ENCODE results near the gene CGB5.

- TF ChIP-seq RAD21 (IDR thresholded peaks at IDR 0.05; ENCODE audit: low read depth) (no peak), TCF12 (IDR thresholded peaks at IDR 0.05; ENCODE audit: low read depth) (no peak), TAF1 (IDR thresholded peaks at IDR 0.05; ENCODE audit: low read depth) (no peak), MAX (IDR thresholded peaks at IDR 0.05) (no peak), NFIC (IDR thresholded peaks at IDR 0.05) (no peak), CEBPB (IDR thresholded peaks at IDR 0.05) (no peak), EP300 (IDR thresholded peaks at IDR 0.05; ENCODE audit: borderline replicate concordance) (no peak), REST (IDR thresholded peaks at IDR 0.05; ENCODE audit: low read depth) (no peak), FOXM1 (IDR thresholded peaks at IDR 0.05; ENCODE audit: borderline replicate concordance, low read depth) (no peak)
These were observed 28.8 kb upstream of the CGB5 start for GRCh38 chr19:49014870-49015255.
